Keratinocyte (primary cell): ENCODE results near the gene SLFNL1. TPM values are rescaled to one million over a fixed set of nuclear protein-coding genes. Genes with fewer than 3 reads are reported as not detected.

Experiments
- DNase-seq: peaks from one replicate; pipeline ENCODE4 v3.0.0-alpha.2; 2011; ENCODE audit warnings: low read depth, missing footprints, low spot score
- FAIRE-seq: peaks from 2 replicates; lab custom pipeline; 2011; peaks lifted over from hg19 to GRCh38; lab: Jason Lieb, UNC
- H2AFZ ChIP-seq: 2 replicates; pipeline ENCODE4 v1.6.0; 2012; ENCODE audit warnings: low read length, control low read depth, inconsistent platforms; ENCODE audit not compliant: control insufficient read depth
- H3K27ac ChIP-seq: 2 replicates; pipeline ENCODE4 v1.5.1; 2011; ENCODE audit warnings: low read length; ENCODE audit not compliant: control insufficient read depth, insufficient read depth
- H3K27me3 ChIP-seq: 3 replicates; pipeline ENCODE4 v1.6.0; 2011; ENCODE audit warnings: low read length; ENCODE audit not compliant: control insufficient read depth, insufficient read depth; ENCODE audit errors: extremely low read depth
- H3K36me3 ChIP-seq, 2 experiments: 2 replicates in 1 of 2; 3 replicates in 1 of 2; pipeline ENCODE4 v1.5.1; 2011; ENCODE audit warnings: low read length in 2 of 2, mild to moderate bottlenecking in 1 of 2; ENCODE audit not compliant: control insufficient read depth in 2 of 2, insufficient read depth in 2 of 2; ENCODE audit errors: extremely low read depth in 1 of 2
- H3K4me1 ChIP-seq: 3 replicates; pipeline ENCODE4 v1.5.1; 2011; ENCODE audit warnings: low read length; ENCODE audit not compliant: control insufficient read depth, insufficient read depth; ENCODE audit errors: extremely low read depth
- H3K4me2 ChIP-seq: 3 replicates; pipeline ENCODE4 v1.6.0; 2011; ENCODE audit warnings: low read depth, low read length; ENCODE audit not compliant: control insufficient read depth, insufficient read depth; ENCODE audit errors: extremely low read depth
- H3K4me3 ChIP-seq, 3 experiments: fragments of 200-600 bp in 1 of 3; sonication (generic) in 1 of 3; 2 replicates in 2 of 3; 3 replicates in 1 of 3; pipeline ENCODE4 v1.5.1; 2011 to 2016; ENCODE audit warnings: low read length in 3 of 3, mild to moderate bottlenecking in 3 of 3, control low read depth in 2 of 3, inconsistent platforms in 1 of 3, low read depth in 1 of 3, mixed read lengths in 1 of 3, mixed run types in 1 of 3, moderate library complexity in 1 of 3; ENCODE audit not compliant: control insufficient read depth in 2 of 3, insufficient read depth in 2 of 3; ENCODE audit errors: extremely low read depth in 1 of 3
- H3K79me2 ChIP-seq: 2 replicates; pipeline ENCODE4 v1.6.0; 2012; ENCODE audit warnings: low read length; ENCODE audit not compliant: control insufficient read depth, insufficient read depth
- H3K9ac ChIP-seq: 3 replicates; pipeline ENCODE4 v1.6.0; 2011; ENCODE audit warnings: low read length; ENCODE audit not compliant: control insufficient read depth, insufficient read depth; ENCODE audit errors: extremely low read depth
- H3K9me1 ChIP-seq: 3 replicates; pipeline ENCODE4 v1.6.0; 2011; ENCODE audit warnings: low read length; ENCODE audit not compliant: control insufficient read depth, insufficient read depth; ENCODE audit errors: extremely low read depth
- H3K9me3 ChIP-seq: 2 replicates; pipeline ENCODE4 v1.5.1; 2012; ENCODE audit warnings: low read depth, low read length; ENCODE audit not compliant: control insufficient read depth
- H4K20me1 ChIP-seq: 3 replicates; pipeline ENCODE4 v1.6.0; 2011; ENCODE audit warnings: low read length; ENCODE audit not compliant: control insufficient read depth, insufficient read depth; ENCODE audit errors: extremely low read depth
- CTCF ChIP-seq, 3 experiments: IDR thresholded peaks in 1 of 3; conservative IDR thresholded peaks in 1 of 3; optimal IDR thresholded peaks in 1 of 3; 2 replicates in 2 of 3; 3 replicates in 1 of 3; pipeline versions ENCODE3 to v1.5.1; 2011; ENCODE audit warnings: low read length in 3 of 3, mild to moderate bottlenecking in 3 of 3, moderate library complexity in 2 of 3, control low read depth in 1 of 3, inconsistent platforms in 1 of 3; ENCODE audit not compliant: insufficient read depth in 2 of 3; ENCODE audit errors: extremely low read depth in 1 of 3
- EZH2 ChIP-seq: IDR thresholded peaks from one replicate; pipeline ENCODE4 v1.6.1; 2012; ENCODE audit warnings: inconsistent platforms, mild to moderate bottlenecking, low read length, moderate library complexity
- dilution Hi-C: fragments of 300-500 bp; cut with MboI; formaldehyde crosslinking; loops from one replicate; pipeline ENCODE4 v1.7.0; 2020; ENCODE audit warnings: low sequenced_read_pairs; ENCODE audit not compliant: extremely low pct_ligation_motif_present
- polyA plus RNA-seq, 5 experiments: library from polyadenylated mRNA; depleted of rRNA in 3 of 5; stranded (reverse) in 3 of 5; stranded (forward) in 1 of 5; unstranded in 1 of 5; fragments of >200 nt; gene quantifications; 1 replicate in 1 of 5; 2 replicates in 3 of 5; 3 replicates in 1 of 5; pipeline versions ENCODE4 v1.2.1 to v1.2.3, GENCODE V29; 2011 to 2012; ENCODE audit warnings: missing spikeins in 2 of 5, low read depth in 1 of 5, low replicate concordance in 1 of 5

Gene SLFNL1
- polyA plus RNA-seq, 1 donor (not counting 4 experiments of a cell fraction or from before 2014, with no cell fraction given), result not detected

GRCh38 chr1:41019353-41019745, 2.2 kb downstream of the SLFNL1 start:
- peaks cover 9% of the 10 kb centered on the region for H4K20me1 ChIP-seq
- H3K36me3 ChIP-seq, result peaks cover 22 to 35% of the 10 kb centered on the region in 2 experiments
- dilution Hi-C loops, result no loop called here
- peaks cover 2% of the 10 kb centered on the region for H3K9me1 ChIP-seq
- no peak overlapping the region for H3K27ac ChIP-seq
- no peaks in the 10 kb centered on the region for H3K79me2 ChIP-seq
- FAIRE-seq (no peak), DNase-seq (no peak)
- no peaks in the 10 kb centered on the region for H3K9me3 ChIP-seq
- H3K4me1 ChIP-seq, result no peaks in the 10 kb centered on the region
- no peak overlapping the region for H2AFZ ChIP-seq
- H3K4me2 ChIP-seq, result no peak overlapping the region
- TF ChIP-seq CTCF (optimal IDR thresholded peaks at IDR 0.05 in 1 of 3, IDR thresholded peaks at IDR 0.05 in 1 of 3, conservative IDR thresholded peaks at IDR 0.05 in 1 of 3; ENCODE audit: extremely low read depth in 1 of 3, insufficient read depth in 2 of 3, low read length in 3 of 3), result no peak
- TF ChIP-seq EZH2, result no peak
- no peak overlapping the region for H3K9ac ChIP-seq
- no peaks in the 10 kb centered on the region for H3K27me3 ChIP-seq
- no peak overlapping the region for H3K4me3 ChIP-seq

- Histone ChIP-seq H3K27ac (no peak overlapping the region), H3K79me2 (no peaks in the 10 kb centered on the region), H3K9me1 (no peaks in the 10 kb centered on the region), H3K9me3 (no peaks in the 10 kb centered on the region), H3K4me3 (no peak overlapping the region), H3K4me1 (no peaks in the 10 kb centered on the region), H3K4me2 (no peak overlapping the region), H4K20me1 (peaks cover 9% of the 10 kb centered on the region), H3K27me3 (no peaks in the 10 kb centered on the region), H3K9ac (no peak overlapping the region), H2AFZ (no peak overlapping the region), H3K36me3 (peaks cover 28 to 43% of the 10 kb centered on the region in 2 experiments)
- DNase-seq (no peak), FAIRE-seq (no peak)
- no peak for TF ChIP-seq EZH2
- TF ChIP-seq CTCF (optimal IDR thresholded peaks at IDR 0.05 in 1 of 3, IDR thresholded peaks at IDR 0.05 in 1 of 3, conservative IDR thresholded peaks at IDR 0.05 in 1 of 3; ENCODE audit: extremely low read depth in 1 of 3, insufficient read depth in 2 of 3, low read length in 3 of 3), result no peak
- dilution Hi-C loops, result no loop called here
Observed at GRCh38 chr1:41018018-41018410, 3.5 kb downstream of the SLFNL1 start.
